HL-60/S4 (cell line): ENCODE results near the gene SLAMF6.
"Not testable (repeated sequence)": the region's sequence is repeated elsewhere in the genome, so short reads cannot be mapped to it uniquely, and the experiment has no call there.

Source experiments
- in situ Hi-C: fragments of 300-500 bp; cut with MboI; formaldehyde crosslinking; loops from 2 replicates; pipeline ENCODE4 v1.14.3; 2022; ENCODE audit warnings: low sequenced_read_pairs

SLAMF6 gene

GRCh38 chr1:160519642-160520435, 3.2 kb downstream of the SLAMF6 start:
- in situ Hi-C loops = no loop called here

- in situ Hi-C loops = not testable (repeated sequence)
These were observed 5.5 kb downstream of the SLAMF6 start for GRCh38 chr1:160517519-160517918.

GRCh38 chr1:160515908-160516307, 7.1 kb downstream of the SLAMF6 start:
- in situ Hi-C loops = not testable (repeated sequence)

- in situ Hi-C loops = no loop called here
These were observed 18.4 kb downstream of the SLAMF6 start for GRCh38 chr1:160504651-160505050.

GRCh38 chr1:160503087-160503486, 20.0 kb downstream of the SLAMF6 start:
- in situ Hi-C loops = no loop called here

GRCh38 chr1:160500321-160500990, 22.6 kb downstream of the SLAMF6 start:
- in situ Hi-C loops = no loop called here

GRCh38 chr1:160499631-160500030, 23.4 kb downstream of the SLAMF6 start:
- in situ Hi-C loops = no loop called here

GRCh38 chr1:160498301-160499065, 24.6 kb downstream of the SLAMF6 start:
- in situ Hi-C loops = not testable (repeated sequence)

- in situ Hi-C loops = no loop called here
These were observed 26.7 kb downstream of the SLAMF6 start for GRCh38 chr1:160496334-160496733.

GRCh38 chr1:160494620-160495019, 28.4 kb downstream of the SLAMF6 start:
- in situ Hi-C loops = no loop called here

- in situ Hi-C loops = no loop called here
These were observed 30.4 kb downstream of the SLAMF6 start for GRCh38 chr1:160492617-160493016.

GRCh38 chr1:160491981-160492380, 31.1 kb downstream of the SLAMF6 start:
- in situ Hi-C loops = no loop called here

- in situ Hi-C loops = no loop called here
These were observed 32.0 kb downstream of the SLAMF6 start for GRCh38 chr1:160491017-160491416.

GRCh38 chr1:160489513-160490261, 33.4 kb downstream of the SLAMF6 start:
- in situ Hi-C loops = no loop called here

- in situ Hi-C loops = no loop called here
These were observed 34.6 kb downstream of the SLAMF6 start for GRCh38 chr1:160488347-160489058.

GRCh38 chr1:160486453-160486852, 36.6 kb downstream of the SLAMF6 start:
- in situ Hi-C loops = no loop called here

GRCh38 chr1:160483505-160484185, 39.4 kb downstream of the SLAMF6 start:
- in situ Hi-C loops = no loop called here

GRCh38 chr1:160481979-160482596, 41.0 kb downstream of the SLAMF6 start:
- in situ Hi-C loops = no loop called here

- in situ Hi-C loops = not testable (repeated sequence)
These were observed 42.3 kb downstream of the SLAMF6 start for GRCh38 chr1:160480781-160481180.
